ENCODE data around the gene PTPRM.

DNA sequence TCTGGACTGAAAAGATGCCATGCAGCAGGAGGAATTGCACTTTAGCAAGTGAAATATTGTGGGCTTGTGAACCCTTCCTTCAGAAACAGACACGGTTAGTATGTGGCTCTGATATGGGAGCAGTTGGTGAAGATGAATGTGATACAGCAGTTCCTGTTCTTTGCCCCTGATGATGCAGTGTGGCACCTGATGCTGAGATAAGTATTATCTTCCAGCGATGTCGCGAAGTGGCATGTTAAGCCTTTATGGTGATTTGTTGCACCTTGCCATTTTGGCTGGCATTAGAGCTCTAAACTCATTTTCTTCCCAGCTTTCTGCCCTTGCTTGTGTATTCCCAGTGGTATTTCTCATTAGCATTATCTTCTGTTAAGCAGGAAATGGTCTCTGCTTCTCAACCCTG, 600.6 kb downstream of the PTPRM start:
- TF ChIP-seq, protein P1, sequence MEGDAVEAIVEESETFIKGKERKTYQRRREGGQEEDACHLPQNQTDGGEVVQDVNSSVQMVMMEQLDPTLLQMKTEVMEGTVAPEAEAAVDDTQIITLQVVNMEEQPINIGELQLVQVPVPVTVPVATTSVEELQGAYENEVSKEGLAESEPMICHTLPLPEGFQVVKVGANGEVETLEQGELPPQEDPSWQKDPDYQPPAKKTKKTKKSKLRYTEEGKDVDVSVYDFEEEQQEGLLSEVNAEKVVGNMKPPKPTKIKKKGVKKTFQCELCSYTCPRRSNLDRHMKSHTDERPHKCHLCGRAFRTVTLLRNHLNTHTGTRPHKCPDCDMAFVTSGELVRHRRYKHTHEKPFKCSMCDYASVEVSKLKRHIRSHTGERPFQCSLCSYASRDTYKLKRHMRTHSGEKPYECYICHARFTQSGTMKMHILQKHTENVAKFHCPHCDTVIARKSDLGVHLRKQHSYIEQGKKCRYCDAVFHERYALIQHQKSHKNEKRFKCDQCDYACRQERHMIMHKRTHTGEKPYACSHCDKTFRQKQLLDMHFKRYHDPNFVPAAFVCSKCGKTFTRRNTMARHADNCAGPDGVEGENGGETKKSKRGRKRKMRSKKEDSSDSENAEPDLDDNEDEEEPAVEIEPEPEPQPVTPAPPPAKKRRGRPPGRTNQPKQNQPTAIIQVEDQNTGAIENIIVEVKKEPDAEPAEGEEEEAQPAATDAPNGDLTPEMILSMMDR (optimal IDR thresholded peaks at IDR 0.05 in 1 of 3, IDR thresholded peaks at IDR 0.05 in 1 of 3, conservative IDR thresholded peaks at IDR 0.05 in 1 of 3; ENCODE audit: extremely low read depth in 1 of 3, insufficient read depth in 2 of 3, low read length in 3 of 3), result no peak
- no peak for TF ChIP-seq EZH2 (IDR thresholded peaks at IDR 0.05; ENCODE audit: low read length)
